Trophoblast cell (in vitro differentiated cells and primary cell): ENCODE data around the gene BCL7A.
A peak's percentile ranks its signal among the peaks of the same experiment; 100 is the strongest.

Experiments
- DNase-seq, 2 donors: peaks; one replicate each; pipeline ENCODE4 v3.0.0-alpha.2; 2016
- H2AFZ ChIP-seq: 2 replicates; pipeline ENCODE4 v1.6.1; 2013; ENCODE audit warnings: low read length, moderate library complexity, mild to moderate bottlenecking; ENCODE audit not compliant: insufficient read depth, poor library complexity
- H2AK5ac ChIP-seq: 2 replicates; pipeline ENCODE4 v1.6.1; 2013; ENCODE audit warnings: mild to moderate bottlenecking, low read length
- H2BK120ac ChIP-seq: 2 replicates; pipeline ENCODE4 v1.6.1; 2013; ENCODE audit warnings: low read length, mild to moderate bottlenecking, moderate library complexity; ENCODE audit not compliant: insufficient read depth, poor library complexity
- H2BK12ac ChIP-seq: 2 replicates; pipeline ENCODE4 v1.6.1; 2013; ENCODE audit warnings: mild to moderate bottlenecking, low read length, moderate library complexity
- H2BK5ac ChIP-seq: 2 replicates; pipeline ENCODE4 v1.6.1; 2013; ENCODE audit warnings: low read length, low read depth, moderate library complexity, mild to moderate bottlenecking; ENCODE audit not compliant: poor library complexity
- H3K14ac ChIP-seq: 2 replicates; pipeline ENCODE4 v1.6.1; 2013; ENCODE audit warnings: mild to moderate bottlenecking, low read length
- H3K18ac ChIP-seq: 2 replicates; pipeline ENCODE4 v1.6.1; 2013; ENCODE audit warnings: mild to moderate bottlenecking, low read length
- H3K23ac ChIP-seq: 2 replicates; pipeline ENCODE4 v1.6.1; 2013; ENCODE audit warnings: low read length
- H3K27ac ChIP-seq: 2 replicates; pipeline ENCODE4 v1.5.1; 2013; ENCODE audit warnings: low read depth, mild to moderate bottlenecking, inconsistent platforms, low read length, moderate library complexity
- H3K27me3 ChIP-seq: 2 replicates; pipeline ENCODE4 v1.6.1; 2013; ENCODE audit warnings: inconsistent platforms, mild to moderate bottlenecking, low read length, moderate library complexity; ENCODE audit not compliant: insufficient read depth
- H3K36me3 ChIP-seq, 2 experiments: 1 replicate in 1 of 2; 2 replicates in 1 of 2; pipeline ENCODE4 v1.6.1; 2013; ENCODE audit warnings: low read length in 2 of 2, mild to moderate bottlenecking in 2 of 2, moderate library complexity in 1 of 2; ENCODE audit not compliant: insufficient read depth in 2 of 2, control insufficient read depth in 1 of 2
- H3K4ac ChIP-seq: 2 replicates; pipeline ENCODE4 v1.6.1; 2013; ENCODE audit warnings: low read depth, mild to moderate bottlenecking, low read length, moderate library complexity
- H3K4me1 ChIP-seq, 2 experiments: 1 replicate in 1 of 2; 2 replicates in 1 of 2; pipeline ENCODE4 v1.6.1; 2013; ENCODE audit warnings: low read length in 2 of 2, mild to moderate bottlenecking in 2 of 2, moderate library complexity in 1 of 2; ENCODE audit not compliant: insufficient read depth in 2 of 2, control insufficient read depth in 1 of 2
- H3K4me2 ChIP-seq: 2 replicates; pipeline ENCODE4 v1.6.1; 2013; ENCODE audit warnings: inconsistent platforms, mild to moderate bottlenecking, low read length, moderate library complexity
- H3K4me3 ChIP-seq: 2 replicates; pipeline ENCODE4 v1.5.1; 2013; ENCODE audit warnings: mild to moderate bottlenecking, low read depth, low read length, inconsistent platforms
- H3K79me1 ChIP-seq: one replicate; pipeline ENCODE4 v1.6.1; 2013; ENCODE audit warnings: low read length
- H3K79me2 ChIP-seq: 2 replicates; pipeline ENCODE4 v1.6.1; 2013; ENCODE audit warnings: low read length, mild to moderate bottlenecking; ENCODE audit not compliant: control insufficient read depth, insufficient read depth, poor library complexity
- H3K9ac ChIP-seq: 2 replicates; pipeline ENCODE4 v1.6.1; 2013; ENCODE audit warnings: mild to moderate bottlenecking, low read length
- H3K9me3 ChIP-seq: 2 replicates; pipeline ENCODE4 v1.6.1; 2013; ENCODE audit warnings: low read depth, mild to moderate bottlenecking, control low read depth, inconsistent platforms, low read length; ENCODE audit not compliant: insufficient read depth
- H4K12ac ChIP-seq: 2 replicates; pipeline ENCODE4 v1.6.1; 2013; ENCODE audit warnings: low read depth, mild to moderate bottlenecking, low read length, moderate library complexity
- H4K8ac ChIP-seq: 2 replicates; pipeline ENCODE4 v1.6.1; 2013; ENCODE audit warnings: low read depth, mild to moderate bottlenecking, low read length, moderate library complexity
- H4K91ac ChIP-seq: one replicate; pipeline ENCODE4 v1.6.1; 2013; ENCODE audit warnings: low read depth, mild to moderate bottlenecking, low read length, moderate library complexity
- WGBS: extraction: QIAGEN DNeasy Blood & Tissue Kit; methylation state at CpG from one replicate; pipeline ENCODE4 v1.1.7; 2013; ENCODE audit warnings: missing lambda C conversion rate; ENCODE audit not compliant: insufficient read length, insufficient coverage; ENCODE audit errors: extremely low coverage; 5-methylcytosine and 5-hydroxymethylcytosine counted together

Gene BCL7A

GRCh38 chr12:122057007-122057735 lies 35.5 kb downstream of the BCL7A start:
- Histone ChIP-seq H3K36me3 (peaks cover 6 to 9% of the 10 kb centered on the region in 2 experiments), H3K27me3 (no peaks in the 10 kb centered on the region), H3K9me3 (no peaks in the 10 kb centered on the region), H3K23ac (no peak overlapping the region), H3K4me1 (peaks cover 9 to 10% of the 10 kb centered on the region in 2 experiments), H3K4me2 (no peak overlapping the region), H2BK12ac (no peak overlapping the region), H3K18ac (no peak overlapping the region), H3K79me2 (no peaks in the 10 kb centered on the region), H3K14ac (no peak overlapping the region), H3K4ac (no peak overlapping the region), H3K79me1 (no peaks in the 10 kb centered on the region), H2BK5ac (no peak overlapping the region), H4K91ac (no peak overlapping the region), H3K4me3 (no peak overlapping the region), H2AK5ac (peak overlapping the region; percentile 44), H3K9ac (no peak overlapping the region), H2BK120ac (no peak overlapping the region), H2AFZ (no peak overlapping the region), H3K27ac (no peak overlapping the region), H4K8ac (no peak overlapping the region), H4K12ac (no peak overlapping the region)
- no CpG with 5 or more reads among the region's 11 CpGs for WGBS
- DNase-seq, result no peak

GRCh38 chr12:122057769-122058168 lies 36.1 kb downstream of the BCL7A start:
- H2AK5ac ChIP-seq, result no peak overlapping the region
- H3K36me3 ChIP-seq, result peaks cover 6 to 9% of the 10 kb centered on the region in 2 experiments
- H4K8ac ChIP-seq, result no peak overlapping the region
- no peak overlapping the region for H3K23ac ChIP-seq
- peaks cover 4% of the 10 kb centered on the region for H3K79me1 ChIP-seq
- no peaks in the 10 kb centered on the region for H3K79me2 ChIP-seq
- no peak overlapping the region for H3K27ac ChIP-seq
- H3K4me3 ChIP-seq, result no peak overlapping the region
- H3K4me2 ChIP-seq, result no peak overlapping the region
- no peak overlapping the region for H2BK120ac ChIP-seq
- H3K9me3 ChIP-seq, result no peaks in the 10 kb centered on the region
- no peak overlapping the region for H2BK12ac ChIP-seq
- no peak for DNase-seq
- no peak overlapping the region for H4K91ac ChIP-seq
- H2BK5ac ChIP-seq, result no peak overlapping the region
- no CpG with 5 or more reads among the region's 3 CpGs for WGBS
- H3K9ac ChIP-seq, result no peak overlapping the region
- no peak overlapping the region for H3K14ac ChIP-seq
- peaks cover 15 to 16% of the 10 kb centered on the region in 2 experiments for H3K4me1 ChIP-seq
- H3K18ac ChIP-seq, result no peak overlapping the region
- no peak overlapping the region for H4K12ac ChIP-seq
- no peaks in the 10 kb centered on the region for H3K27me3 ChIP-seq
- no peak overlapping the region for H2AFZ ChIP-seq
- H3K4ac ChIP-seq, result no peak overlapping the region

- no peaks in the 10 kb centered on the region for H3K27me3 ChIP-seq
- no peak overlapping the region for H3K27ac ChIP-seq
- H3K14ac ChIP-seq, result no peak overlapping the region
- H3K36me3 ChIP-seq, result peaks cover 6 to 9% of the 10 kb centered on the region in 2 experiments
- H3K4ac ChIP-seq, result no peak overlapping the region
- H3K18ac ChIP-seq, result no peak overlapping the region
- H2BK12ac ChIP-seq, result no peak overlapping the region
- peaks cover 6% of the 10 kb centered on the region for H3K79me1 ChIP-seq
- WGBS, result no CpG with 5 or more reads among the region's 11 CpGs
- H3K79me2 ChIP-seq, result no peaks in the 10 kb centered on the region
- H2BK5ac ChIP-seq, result no peak overlapping the region
- no peak overlapping the region for H3K4me3 ChIP-seq
- no peak overlapping the region for H3K9ac ChIP-seq
- H2BK120ac ChIP-seq, result no peak overlapping the region
- H4K8ac ChIP-seq, result no peak overlapping the region
- peaks cover 19 to 20% of the 10 kb centered on the region in 2 experiments for H3K4me1 ChIP-seq
- no peak overlapping the region for H2AK5ac ChIP-seq
- no peaks in the 10 kb centered on the region for H3K9me3 ChIP-seq
- no peak overlapping the region for H4K12ac ChIP-seq
- no peak overlapping the region for H4K91ac ChIP-seq
- no peak overlapping the region for H2AFZ ChIP-seq
- no peak for DNase-seq
- H3K4me2 ChIP-seq, result no peak overlapping the region
- no peak overlapping the region for H3K23ac ChIP-seq
Observed at GRCh38 chr12:122058549-122059149, 37.0 kb downstream of the BCL7A start.

- Histone ChIP-seq H3K36me3 (peaks cover 6 to 9% of the 10 kb centered on the region in 2 experiments), H2BK120ac (no peak overlapping the region), H2BK12ac (no peak overlapping the region), H4K12ac (no peak overlapping the region), H3K27ac (no peak overlapping the region), H3K18ac (no peak overlapping the region), H2AK5ac (no peak overlapping the region), H3K4me1 (peaks cover 24 to 27% of the 10 kb centered on the region in 2 experiments), H3K4me3 (no peak overlapping the region), H4K91ac (no peak overlapping the region), H3K27me3 (no peaks in the 10 kb centered on the region), H3K23ac (no peak overlapping the region), H3K4ac (no peak overlapping the region), H4K8ac (no peak overlapping the region), H2AFZ (no peak overlapping the region), H3K9ac (no peak overlapping the region), H3K4me2 (no peak overlapping the region), H3K79me2 (no peaks in the 10 kb centered on the region), H3K9me3 (no peaks in the 10 kb centered on the region), H3K14ac (no peak overlapping the region), H3K79me1 (peaks cover 11% of the 10 kb centered on the region), H2BK5ac (no peak overlapping the region)
- no peak for DNase-seq
- WGBS, result no CpG with 5 or more reads among the region's 28 CpGs
Observed at GRCh38 chr12:122059203-122059960, 37.7 kb downstream of the BCL7A start.
